Hepatocyte (in vitro differentiated cells): ENCODE measurements around the gene YBX2. TPM values are rescaled to one million over a fixed set of nuclear protein-coding genes. Genes with fewer than 3 reads are reported as not detected.

Experiments used
- DNase-seq: peaks from one replicate; pipeline ENCODE4 v3.0.0-alpha.2; 2016; ENCODE audit warnings: low spot score
- H2AFZ ChIP-seq: fragments of 200-600 bp; sonication (generic); 2 replicates; pipeline ENCODE4 v1.6.0; 2016; ENCODE audit warnings: antibody characterized with exemption, mild to moderate bottlenecking
- H3K27ac ChIP-seq: fragments of 200-600 bp; sonication (generic); 2 replicates; pipeline ENCODE4 v1.5.1; 2016; ENCODE audit warnings: mild to moderate bottlenecking
- H3K27me3 ChIP-seq: fragments of 200-600 bp; sonication (generic); 2 replicates; pipeline ENCODE4 v1.6.1; 2016
- H3K36me3 ChIP-seq: fragments of 200-600 bp; sonication (generic); replicated peaks from 2 replicates; pipeline ENCODE4 v1.5.1; 2016; ENCODE audit warnings: low read depth; ENCODE audit not compliant: insufficient read depth
- H3K4me1 ChIP-seq: fragments of 200-600 bp; sonication (generic); 2 replicates; pipeline ENCODE4 v1.5.1; 2016; ENCODE audit warnings: mild to moderate bottlenecking, moderate library complexity; ENCODE audit not compliant: insufficient read depth
- H3K4me2 ChIP-seq: fragments of 200-600 bp; sonication (generic); 2 replicates; pipeline ENCODE4 v1.6.0; 2016
- H3K4me3 ChIP-seq: fragments of 200-600 bp; sonication (generic); 2 replicates; pipeline ENCODE4 v1.5.1; 2016; ENCODE audit warnings: mild to moderate bottlenecking
- H3K79me2 ChIP-seq: fragments of 200-600 bp; sonication (generic); 2 replicates; pipeline ENCODE4 v1.6.0; 2017; ENCODE audit warnings: mild to moderate bottlenecking
- H3K9me2 ChIP-seq: fragments of 200-600 bp; sonication (generic); replicated peaks from 2 replicates; pipeline ENCODE4 v1.6.0; 2017; ENCODE audit warnings: mild to moderate bottlenecking; ENCODE audit not compliant: insufficient read depth
- H3K9me3 ChIP-seq: fragments of 200-600 bp; sonication (generic); 2 replicates; pipeline ENCODE4 v1.5.1; 2016; ENCODE audit warnings: low read depth, mild to moderate bottlenecking
- H4K20me1 ChIP-seq: fragments of 200-600 bp; sonication (generic); 2 replicates; pipeline ENCODE4 v1.6.0; 2016; ENCODE audit warnings: mild to moderate bottlenecking; ENCODE audit not compliant: insufficient read depth, poor library complexity, severe bottlenecking
- CTCF ChIP-seq: fragments of 200-600 bp; sonication (generic); IDR thresholded peaks from 2 replicates; pipeline ENCODE4 v1.5.1; 2016; ENCODE audit warnings: antibody characterized with exemption, mild to moderate bottlenecking; ENCODE audit not compliant: poor library complexity
- EZH2 ChIP-seq: fragments of 200-600 bp; sonication (generic); IDR thresholded peaks from 2 replicates; pipeline ENCODE4 v1.6.1; 2016; ENCODE audit warnings: antibody characterized with exemption, mild to moderate bottlenecking, borderline replicate concordance
- EZH2phosphoT487 ChIP-seq: fragments of 200-600 bp; sonication (generic); IDR thresholded peaks from one replicate; pipeline ENCODE4 v1.6.1; 2018; ENCODE audit warnings: antibody characterized with exemption, mild to moderate bottlenecking, low read depth, moderate library complexity; ENCODE audit not compliant: unreplicated experiment, severe bottlenecking
- WGBS: methylation state at CpG from one replicate; pipeline ENCODE4 v1.1.6; 2016; ENCODE audit warnings: low lambda C conversion rate; ENCODE audit errors: missing lambda C conversion rate; 5-methylcytosine and 5-hydroxymethylcytosine counted together
- polyA plus RNA-seq: library from polyadenylated mRNA; unstranded; fragments of >200 nt; fragmentation: Nextera tagmentation; extraction: Ambion mirVana; gene quantifications from 2 replicates; pipeline ENCODE4 v1.2.1, GENCODE V29; 2016
- total RNA-seq: library from RNA; depleted of rRNA; stranded (reverse); fragments of >200 nt; gene quantifications from 2 replicates; pipeline ENCODE4 v1.2.3, GENCODE V29; 2014

The YBX2 gene
- total and polyA plus RNA-seq, 2 experiments from 2014 or later = 1.3 to 1.7 TPM

- peak overlapping the region; percentile 91 for H3K4me2 ChIP-seq
- peaks cover 39% of the 10 kb centered on the region for H4K20me1 ChIP-seq
- TF ChIP-seq EZH2phosphoT487 (no peak), EZH2 (no peak), CTCF (no peak)
- no peak overlapping the region for H3K4me3 ChIP-seq
- no peaks in the 10 kb centered on the region for H3K9me2 ChIP-seq
- H3K36me3 ChIP-seq = peaks cover 8% of the 10 kb centered on the region
- no peaks in the 10 kb centered on the region for H3K27me3 ChIP-seq
- WGBS = 93% methylated on average over 7 of the region's 7 CpGs
- H2AFZ ChIP-seq = no peak overlapping the region
- H3K79me2 ChIP-seq = peaks cover 59% of the 10 kb centered on the region
- H3K27ac ChIP-seq = peak overlapping the region; percentile 46
- no peak for DNase-seq
- no peaks in the 10 kb centered on the region for H3K9me3 ChIP-seq
- peaks cover 21% of the 10 kb centered on the region for H3K4me1 ChIP-seq
Observed at GRCh38 chr17:7313088-7313889, 18.9 kb upstream of the YBX2 start.

GRCh38 chr17:7312432-7313087 lies 18.1 kb upstream of the YBX2 start:
- peaks cover 21% of the 10 kb centered on the region for H3K4me1 ChIP-seq
- no peaks in the 10 kb centered on the region for H3K27me3 ChIP-seq
- H3K27ac ChIP-seq = no peak overlapping the region
- H3K4me3 ChIP-seq = no peak overlapping the region
- peaks cover 8% of the 10 kb centered on the region for H3K36me3 ChIP-seq
- H3K9me2 ChIP-seq = no peaks in the 10 kb centered on the region
- H3K4me2 ChIP-seq = no peak overlapping the region
- H4K20me1 ChIP-seq = peaks cover 43% of the 10 kb centered on the region
- no peak overlapping the region for H2AFZ ChIP-seq
- TF ChIP-seq EZH2 (no peak), CTCF (no peak), EZH2phosphoT487 (no peak)
- peaks cover 66% of the 10 kb centered on the region for H3K79me2 ChIP-seq
- WGBS = 89% methylated on average over 7 of the region's 7 CpGs
- DNase-seq = no peak
- no peaks in the 10 kb centered on the region for H3K9me3 ChIP-seq

- no peak for DNase-seq
- Histone ChIP-seq H3K9me2 (no peaks in the 10 kb centered on the region), H4K20me1 (peaks cover 43% of the 10 kb centered on the region), H2AFZ (no peak overlapping the region), H3K9me3 (no peaks in the 10 kb centered on the region), H3K27me3 (no peaks in the 10 kb centered on the region), H3K79me2 (peaks cover 66% of the 10 kb centered on the region), H3K4me2 (no peak overlapping the region), H3K27ac (no peak overlapping the region), H3K4me3 (no peak overlapping the region), H3K36me3 (peaks cover 8% of the 10 kb centered on the region), H3K4me1 (peaks cover 23% of the 10 kb centered on the region)
- TF ChIP-seq EZH2 (no peak), EZH2phosphoT487 (no peak), CTCF (no peak)
- 96% methylated on average over 7 of the region's 7 CpGs for WGBS
Observed at GRCh38 chr17:7311110-7311705, 16.8 kb upstream of the YBX2 start.
